ENCODE data around the gene NELFB. TPM values are rescaled to one million over a fixed set of nuclear protein-coding genes. Genes with fewer than 3 reads are reported as not detected.

The NELFB gene
- total and polyA plus RNA-seq, 2 of the 4 experiments (the other 2 are of a cell fraction): 36.9 to 66.0 TPM

DNA sequence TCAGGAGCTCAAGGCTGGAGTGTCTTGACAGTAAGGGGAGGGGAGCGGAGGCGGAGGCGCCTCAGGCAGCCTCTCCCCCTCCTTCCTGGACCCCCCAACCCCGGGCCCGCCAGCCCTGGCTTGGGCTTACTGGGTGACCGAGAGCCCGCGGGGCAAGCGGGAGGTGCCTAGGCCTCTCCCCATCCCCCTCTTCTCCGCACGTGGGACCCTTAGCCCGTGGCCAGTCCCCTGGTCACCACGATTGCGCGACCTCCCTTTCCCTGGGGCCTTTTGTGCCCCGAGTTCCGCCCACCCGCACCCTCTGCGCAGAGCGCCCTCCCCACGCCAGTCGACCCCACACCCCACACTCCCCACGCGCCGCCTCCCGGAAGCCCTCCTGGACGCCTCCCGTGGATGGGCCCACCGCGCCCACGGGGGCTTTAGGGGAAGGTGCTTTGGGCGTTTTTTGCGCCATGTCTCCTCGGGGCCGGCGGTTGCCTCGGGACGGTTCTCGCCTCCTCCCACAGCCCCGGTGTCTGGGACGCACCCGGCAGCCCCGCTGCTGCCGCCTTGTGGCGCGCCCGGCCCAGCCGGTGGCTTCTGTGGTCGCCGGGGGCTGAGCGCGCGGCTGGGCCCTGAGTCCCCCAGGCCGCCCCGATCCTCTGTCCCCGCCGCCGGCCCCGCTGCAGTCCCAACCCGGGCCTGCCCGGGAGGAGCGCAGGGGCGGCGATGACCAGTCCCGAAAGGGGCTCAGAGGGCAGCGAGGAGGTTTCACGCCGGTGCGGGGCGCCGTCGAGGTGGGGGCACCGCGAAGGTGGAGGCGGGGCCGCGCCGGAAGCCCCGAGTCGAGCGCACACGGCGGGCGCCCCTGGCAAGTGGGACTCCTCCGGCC is 25.6 kb downstream of the NELFB start:
- Histone ChIP-seq H2BK5ac (ENCODE audit: low read depth, low read length, poor library complexity, severe bottlenecking) (no peak overlapping the region), H3K18ac (ENCODE audit: low read depth, low read length) (no peak overlapping the region), H2AK9ac (replicated peaks; ENCODE audit: low read depth, low read length, poor library complexity) (peak overlapping the region; percentile 72), H3K4me3 (ENCODE audit: insufficient read depth, low read depth, low read length) (no peak overlapping the region), H2AFZ (replicated peaks; ENCODE audit: low read length, poor library complexity) (peak overlapping the region; percentile 21), H3K56ac (ENCODE audit: extremely low read depth, insufficient read depth, low read length) (no peak overlapping the region), H3K9me1 (ENCODE audit: insufficient read depth, low read length) (no peaks in the 10 kb centered on the region), H3K36me3 (ENCODE audit: control insufficient read depth, insufficient read depth, low read length) (peaks cover 29% of the 10 kb centered on the region), H3K27me3 (ENCODE audit: control insufficient read depth, insufficient read depth, low read length) (no peaks in the 10 kb centered on the region), H2BK15ac (ENCODE audit: low read depth, low read length) (no peak overlapping the region), H3K9me3 (ENCODE audit: control insufficient read depth, insufficient read depth, low read length) (no peaks in the 10 kb centered on the region), H3K4me2 (ENCODE audit: low read depth, low read length) (no peak overlapping the region), H4K8ac (ENCODE audit: low read depth in 2 of 2, low read length in 2 of 2) (no peak overlapping the region), H3K27ac (ENCODE audit: insufficient read depth, low read length) (no peak overlapping the region), H3K4me1 (ENCODE audit: control insufficient read depth, insufficient read depth, low read length) (peaks cover 21% of the 10 kb centered on the region), H2BK20ac (ENCODE audit: low read depth, low read length) (no peak overlapping the region), H4K20me1 (ENCODE audit: insufficient read depth, low read length) (peaks cover 40% of the 10 kb centered on the region), H2AK5ac (ENCODE audit: low read depth, low read length) (peak overlapping the region; percentile 28; the same call in 1 of the 2 replicates), H4K91ac (ENCODE audit: insufficient read depth, low read depth, low read length) (no peak overlapping the region), H4K5ac (ENCODE audit: low read depth, low read length) (no peak overlapping the region), H3K4ac (ENCODE audit: low read depth, low read length) (no peak overlapping the region), H3K23ac (ENCODE audit: low read depth, low read length) (no peak overlapping the region), H3K14ac (replicated peaks; ENCODE audit: low read depth, low read length) (no peak overlapping the region), H2BK120ac (ENCODE audit: low read depth, low read length) (no peak overlapping the region), H3K9ac (ENCODE audit: low read depth, low read length) (no peak overlapping the region), H3K79me1 (ENCODE audit: low read depth in 1 of 2, low read length in 2 of 2) (peaks cover 0 to 49% of the 10 kb centered on the region in 2 experiments)
- ChIA-PET CTCF (no interaction called here), POLR2A (ENCODE audit: unreplicated experiment) (no interaction called here)
- TF ChIP-seq, protein P1, sequence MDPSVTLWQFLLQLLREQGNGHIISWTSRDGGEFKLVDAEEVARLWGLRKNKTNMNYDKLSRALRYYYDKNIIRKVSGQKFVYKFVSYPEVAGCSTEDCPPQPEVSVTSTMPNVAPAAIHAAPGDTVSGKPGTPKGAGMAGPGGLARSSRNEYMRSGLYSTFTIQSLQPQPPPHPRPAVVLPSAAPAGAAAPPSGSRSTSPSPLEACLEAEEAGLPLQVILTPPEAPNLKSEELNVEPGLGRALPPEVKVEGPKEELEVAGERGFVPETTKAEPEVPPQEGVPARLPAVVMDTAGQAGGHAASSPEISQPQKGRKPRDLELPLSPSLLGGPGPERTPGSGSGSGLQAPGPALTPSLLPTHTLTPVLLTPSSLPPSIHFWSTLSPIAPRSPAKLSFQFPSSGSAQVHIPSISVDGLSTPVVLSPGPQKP (IDR thresholded peaks at IDR 0.05; ENCODE audit: borderline replicate concordance, low read depth, low read length): no peak
- TF ChIP-seq, protein P2, sequence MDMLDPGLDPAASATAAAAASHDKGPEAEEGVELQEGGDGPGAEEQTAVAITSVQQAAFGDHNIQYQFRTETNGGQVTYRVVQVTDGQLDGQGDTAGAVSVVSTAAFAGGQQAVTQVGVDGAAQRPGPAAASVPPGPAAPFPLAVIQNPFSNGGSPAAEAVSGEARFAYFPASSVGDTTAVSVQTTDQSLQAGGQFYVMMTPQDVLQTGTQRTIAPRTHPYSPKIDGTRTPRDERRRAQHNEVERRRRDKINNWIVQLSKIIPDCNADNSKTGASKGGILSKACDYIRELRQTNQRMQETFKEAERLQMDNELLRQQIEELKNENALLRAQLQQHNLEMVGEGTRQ (IDR thresholded peaks at IDR 0.05; ENCODE audit: low read depth, low read length): no peak
- TF ChIP-seq, protein P3, sequence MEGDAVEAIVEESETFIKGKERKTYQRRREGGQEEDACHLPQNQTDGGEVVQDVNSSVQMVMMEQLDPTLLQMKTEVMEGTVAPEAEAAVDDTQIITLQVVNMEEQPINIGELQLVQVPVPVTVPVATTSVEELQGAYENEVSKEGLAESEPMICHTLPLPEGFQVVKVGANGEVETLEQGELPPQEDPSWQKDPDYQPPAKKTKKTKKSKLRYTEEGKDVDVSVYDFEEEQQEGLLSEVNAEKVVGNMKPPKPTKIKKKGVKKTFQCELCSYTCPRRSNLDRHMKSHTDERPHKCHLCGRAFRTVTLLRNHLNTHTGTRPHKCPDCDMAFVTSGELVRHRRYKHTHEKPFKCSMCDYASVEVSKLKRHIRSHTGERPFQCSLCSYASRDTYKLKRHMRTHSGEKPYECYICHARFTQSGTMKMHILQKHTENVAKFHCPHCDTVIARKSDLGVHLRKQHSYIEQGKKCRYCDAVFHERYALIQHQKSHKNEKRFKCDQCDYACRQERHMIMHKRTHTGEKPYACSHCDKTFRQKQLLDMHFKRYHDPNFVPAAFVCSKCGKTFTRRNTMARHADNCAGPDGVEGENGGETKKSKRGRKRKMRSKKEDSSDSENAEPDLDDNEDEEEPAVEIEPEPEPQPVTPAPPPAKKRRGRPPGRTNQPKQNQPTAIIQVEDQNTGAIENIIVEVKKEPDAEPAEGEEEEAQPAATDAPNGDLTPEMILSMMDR (conservative IDR thresholded peaks at IDR 0.05; ENCODE audit: low read depth, low read length): peak; percentile 33; the same call in 1 of the 2 replicates
- TF ChIP-seq RAD21 (IDR thresholded peaks at IDR 0.05; ENCODE audit: low read length) (no peak), SMC3 (IDR thresholded peaks at IDR 0.05; ENCODE audit: low read depth, low read length) (0 out of 2 replicates have a peak, but pooled peaks have one; percentile 8)
- WGBS, 2 experiments (ENCODE audit: extremely low coverage in 2 of 2, insufficient read length in 1 of 2): 21% methylated on average over 25 of the region's 85 CpGs; no CpG with 5 or more reads in 1 of the 2 experiments
- intact Hi-C loops (cut with micrococcal nuclease): no loop called here
- DNase-seq: no peak
- in situ Hi-C loops (cut with MboI; ENCODE audit: low sequenced_read_pairs): no loop called here
- ATAC-seq (ENCODE audit: low read depth): no peak
- no TSS peak for BruUV-seq (replicated peaks)
- dilution Hi-C loops (cut with HindIII; ENCODE audit: low sequenced_read_pairs, unreplicated experiment): no loop called here

All from IMR-90 (cell line).